GM12865 (cell line): ENCODE results near the gene KPNA5.
"Not testable (repeated sequence)": the region's sequence is repeated elsewhere in the genome, so short reads cannot be mapped to it uniquely, and the experiment has no call there.

Source experiments
- DNase-seq: peaks from one replicate; pipeline ENCODE4 v3.0.0; 2010; ENCODE audit warnings: low read depth
- H3K4me3 ChIP-seq: 2 replicates; pipeline ENCODE4 v1.5.1; 2011; ENCODE audit warnings: mild to moderate bottlenecking, low read depth, low read length, control low read depth
- CTCF ChIP-seq: IDR thresholded peaks from 2 replicates; pipeline ENCODE4 v1.5.1; 2011; ENCODE audit warnings: low read length, control low read depth, low read depth, inconsistent platforms; ENCODE audit not compliant: insufficient read depth; ENCODE audit errors: missing control alignments

The KPNA5 gene

GRCh38 chr6:116672306-116672705 is 8.7 kb upstream of the KPNA5 start:
- no peak for TF ChIP-seq CTCF
- H3K4me3 ChIP-seq, result no peak overlapping the region
- no peak for DNase-seq

GRCh38 chr6:116676021-116676420 is 5.0 kb upstream of the KPNA5 start:
- DNase-seq, result no peak
- H3K4me3 ChIP-seq, result no peak overlapping the region
- TF ChIP-seq CTCF, result no peak

- no peak for TF ChIP-seq CTCF
- peak; percentile 70 for DNase-seq
Measured at GRCh38 chr6:116682334-116682712, 1.3 kb downstream of the KPNA5 start.

GRCh38 chr6:116685437-116685993 is 4.5 kb downstream of the KPNA5 start:
- TF ChIP-seq CTCF, result no peak
- no peak for DNase-seq
- no peak overlapping the region for H3K4me3 ChIP-seq

More at GRCh38 chr6:116682334-116682712, 1.3 kb downstream of the KPNA5 start:
- H3K4me3 ChIP-seq, result peak overlapping the region; percentile 99

- not testable (repeated sequence) for H3K4me3 ChIP-seq, DNase-seq
Measured at GRCh38 chr6:116686475-116687101, 5.6 kb downstream of the KPNA5 start.

GRCh38 chr6:116691154-116691553 is 10.1 kb downstream of the KPNA5 start:
- no peak for DNase-seq
- no peak overlapping the region for H3K4me3 ChIP-seq
- TF ChIP-seq CTCF, result no peak

- DNase-seq, H3K4me3 ChIP-seq: not testable (repeated sequence)
Measured at GRCh38 chr6:116692873-116693272, 11.9 kb downstream of the KPNA5 start.

- DNase-seq, result not testable (repeated sequence)
Measured at GRCh38 chr6:116693275-116693674, 12.3 kb downstream of the KPNA5 start.

More at GRCh38 chr6:116693275-116693674, 12.3 kb downstream of the KPNA5 start:
- not testable (repeated sequence) for H3K4me3 ChIP-seq
